Endothelial cell (in vitro differentiated cells): ENCODE measurements around the gene PINLYP. TPM values are rescaled to one million over a fixed set of nuclear protein-coding genes. Genes with fewer than 3 reads are reported as not detected.
"Not testable (repeated sequence)": the region's sequence is repeated elsewhere in the genome, so short reads cannot be mapped to it uniquely, and the experiment has no call there.

Experiments
- DNase-seq: peaks from one replicate; pipeline ENCODE4 v3.0.0; 2021; ENCODE audit warnings: low spot score
- H3K27ac Mint-ChIP-seq: one replicate; pipeline ENCODE4 v1.8.0; 2021; ENCODE audit warnings: mixed read lengths, inconsistent platforms; ENCODE audit not compliant: unreplicated experiment
- H3K27me3 Mint-ChIP-seq: one replicate; pipeline ENCODE4 v1.8.0; 2021; ENCODE audit warnings: mild to moderate bottlenecking, moderate library complexity, mixed read lengths, inconsistent platforms; ENCODE audit not compliant: unreplicated experiment
- H3K36me3 Mint-ChIP-seq: one replicate; pipeline ENCODE4 v1.8.0; 2021; ENCODE audit warnings: mild to moderate bottlenecking, low read depth, mixed read lengths, inconsistent platforms; ENCODE audit not compliant: unreplicated experiment
- H3K4me1 Mint-ChIP-seq: one replicate; pipeline ENCODE4 v1.8.0; 2021; ENCODE audit warnings: mild to moderate bottlenecking, mixed read lengths, inconsistent platforms; ENCODE audit not compliant: unreplicated experiment
- H3K4me3 Mint-ChIP-seq: one replicate; pipeline ENCODE4 v1.8.0; 2021; ENCODE audit warnings: mild to moderate bottlenecking, mixed read lengths, inconsistent platforms; ENCODE audit not compliant: unreplicated experiment
- H3K9me3 Mint-ChIP-seq: one replicate; pipeline ENCODE4 v1.8.0; 2021; ENCODE audit warnings: mixed read lengths, inconsistent platforms; ENCODE audit not compliant: unreplicated experiment
- CTCF ChIP-seq: fragments of 200-600 bp; sonication (generic); IDR thresholded peaks from one replicate; pipeline ENCODE4 v1.5.0; 2021; ENCODE audit warnings: antibody characterized with exemption; ENCODE audit not compliant: unreplicated experiment
- total RNA-seq: library from RNA; stranded (reverse); fragmentation: NEBNext Ultra II Directional; extraction: Animal tissue kit (Norgen Biotek cat#: 25700); gene quantifications from one replicate; pipeline ENCODE4 v1.2.1, GENCODE V29; 2021; ENCODE audit not compliant: unreplicated experiment

PINLYP gene
- total RNA-seq, 1 donor from 2014 or later, result 3.4 TPM

DNA sequence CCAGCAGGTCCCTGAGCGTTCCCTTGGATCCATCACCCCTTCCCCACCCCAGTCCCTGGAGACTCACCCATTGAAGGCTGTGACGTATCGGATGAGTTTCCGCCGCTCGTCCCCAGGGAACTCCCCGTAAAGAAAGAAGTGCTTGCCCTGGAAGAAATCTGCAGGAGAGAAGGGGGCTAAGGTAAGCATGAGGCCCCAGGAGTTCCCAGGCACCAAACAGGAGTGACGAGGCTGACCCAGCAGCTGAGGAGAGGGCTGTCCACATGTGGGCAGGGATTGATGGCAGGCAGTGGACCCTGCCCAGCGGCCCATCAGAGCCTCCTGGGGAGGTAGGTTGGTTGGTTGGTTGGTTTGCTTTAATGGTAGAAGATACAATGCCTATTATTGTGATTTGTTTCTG, 31.5 kb upstream of the PINLYP start:
- TF ChIP-seq CTCF, result no peak
- peaks cover 6% of the 10 kb centered on the region for H3K27me3 Mint-ChIP-seq
- H3K9me3 Mint-ChIP-seq, result peaks cover 4% of the 10 kb centered on the region
- peaks cover 55% of the 10 kb centered on the region for H3K36me3 Mint-ChIP-seq
- no peak overlapping the region for H3K27ac Mint-ChIP-seq
- H3K4me1 Mint-ChIP-seq, result no peaks in the 10 kb centered on the region
- DNase-seq, result no peak
- no peak overlapping the region for H3K4me3 Mint-ChIP-seq

GRCh38 chr19:43545276-43545675, 30.3 kb upstream of the PINLYP start:
- Mint-ChIP-seq H3K27me3 (peaks cover 3% of the 10 kb centered on the region), H3K36me3 (peaks cover 51% of the 10 kb centered on the region), H3K9me3 (no peaks in the 10 kb centered on the region), H3K27ac (no peak overlapping the region), H3K4me3 (peak overlapping the region; percentile 14), H3K4me1 (no peaks in the 10 kb centered on the region)
- no peak for TF ChIP-seq CTCF
- DNase-seq, result no peak

GRCh38 chr19:43545981-43546380, 29.6 kb upstream of the PINLYP start:
- Mint-ChIP-seq H3K27ac (no peak overlapping the region), H3K4me1 (no peaks in the 10 kb centered on the region), H3K27me3 (peaks cover 3% of the 10 kb centered on the region), H3K9me3 (no peaks in the 10 kb centered on the region), H3K4me3 (no peak overlapping the region), H3K36me3 (peaks cover 54% of the 10 kb centered on the region)
- DNase-seq, result no peak
- no peak for TF ChIP-seq CTCF

DNA sequence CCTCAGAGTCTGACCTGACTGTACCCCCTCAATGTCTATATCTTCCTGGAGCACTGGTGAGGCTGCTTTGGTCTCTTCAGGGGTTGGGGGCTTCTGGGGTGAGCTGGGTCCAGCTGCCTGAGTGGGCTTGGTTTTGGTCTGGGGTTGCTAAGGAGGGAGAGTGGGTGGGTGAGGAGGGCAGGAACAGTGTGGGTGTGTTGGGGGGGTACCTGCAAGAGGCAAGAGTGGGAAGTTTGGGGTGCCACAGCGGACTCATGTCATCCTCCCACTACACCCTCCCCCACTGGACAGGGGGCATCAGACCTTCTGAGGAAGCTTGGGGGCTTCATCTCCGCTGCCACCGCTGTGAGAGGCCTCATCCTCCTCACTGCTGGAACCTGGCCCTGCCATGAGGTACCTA, 29.0 kb upstream of the PINLYP start:
- Mint-ChIP-seq H3K27me3 (peaks cover 4% of the 10 kb centered on the region), H3K36me3 (peaks cover 54% of the 10 kb centered on the region), H3K27ac (no peak overlapping the region), H3K4me1 (no peaks in the 10 kb centered on the region), H3K4me3 (no peak overlapping the region), H3K9me3 (no peaks in the 10 kb centered on the region)
- no peak for TF ChIP-seq CTCF
- DNase-seq, result no peak

GRCh38 chr19:43547926-43548325, 27.7 kb upstream of the PINLYP start:
- not testable (repeated sequence) for H3K4me1 Mint-ChIP-seq, H3K27ac Mint-ChIP-seq, H3K4me3 Mint-ChIP-seq, DNase-seq, H3K27me3 Mint-ChIP-seq, H3K9me3 Mint-ChIP-seq
- H3K36me3 Mint-ChIP-seq, result peaks cover 51% of the 10 kb centered on the region

GRCh38 chr19:43548706-43549105, 26.9 kb upstream of the PINLYP start:
- H3K4me1 Mint-ChIP-seq, result no peaks in the 10 kb centered on the region

More at GRCh38 chr19:43548706-43549105, 26.9 kb upstream of the PINLYP start:
- TF ChIP-seq CTCF, result no peak
- Mint-ChIP-seq H3K36me3 (peaks cover 45% of the 10 kb centered on the region), H3K27me3 (peaks cover 5% of the 10 kb centered on the region), H3K27ac (no peak overlapping the region), H3K9me3 (no peaks in the 10 kb centered on the region), H3K4me3 (no peak overlapping the region)
- no peak for DNase-seq
